ENCODE data around the gene CEP112. TPM values are rescaled to one million over a fixed set of nuclear protein-coding genes. Genes with fewer than 3 reads are reported as not detected.

The CEP112 gene
- total RNA-seq, 1 experiment from 2014 or later: 6.1 TPM

GRCh38 chr17:66123163-66123562, 68.8 kb downstream of the CEP112 start (continued):
- no peak for TF ChIP-seq FOXP4 (CRISPR knock-in tag; IDR thresholded peaks at IDR 0.05)
- no peak for TF ChIP-seq MLX (CRISPR knock-in tag; IDR thresholded peaks at IDR 0.05)
- no peak for TF ChIP-seq IRF1 (CRISPR knock-in tag; IDR thresholded peaks at IDR 0.05)
- no peak for TF ChIP-seq AFF4 (CRISPR knock-in tag; IDR thresholded peaks at IDR 0.05; ENCODE audit: borderline replicate concordance)
- TF ChIP-seq ARID4B (CRISPR knock-in tag; IDR thresholded peaks at IDR 0.05; ENCODE audit: borderline replicate concordance): no peak
- no peak for TF ChIP-seq PRRX2 (CRISPR knock-in tag; IDR thresholded peaks at IDR 0.05)
- TF ChIP-seq RORB (CRISPR knock-in tag; IDR thresholded peaks at IDR 0.05): no peak

- Mint-ChIP-seq H3K4me3 (no peak overlapping the region), H3K27ac (no peak overlapping the region), H3K4me1 (peaks cover 8% of the 10 kb centered on the region), H3K36me3 (peaks cover 12% of the 10 kb centered on the region), H3K9me3 (peaks cover 35% of the 10 kb centered on the region), H3K27me3 (ENCODE audit: low read depth) (peaks cover 32% of the 10 kb centered on the region)
- CTCF ChIA-PET: no interaction called here
- POLR2A ChIA-PET: no interaction called here
- DNase-seq (ENCODE audit: low spot score) (no peak), ATAC-seq (no peak)
- no peak for TF ChIP-seq ATF2 (CRISPR knock-in tag; IDR thresholded peaks at IDR 0.05; ENCODE audit: borderline replicate concordance, low read depth)
- no peak for TF ChIP-seq ZNF263 (CRISPR knock-in tag; IDR thresholded peaks at IDR 0.05; ENCODE audit: low read depth)
- TF ChIP-seq E2F5 (CRISPR knock-in tag; IDR thresholded peaks at IDR 0.05): no peak
- TF ChIP-seq FOXP1 (CRISPR knock-in tag; IDR thresholded peaks at IDR 0.05; ENCODE audit: borderline replicate concordance): no peak
- no peak for TF ChIP-seq ZNF423 (CRISPR knock-in tag; IDR thresholded peaks at IDR 0.05)
- no peak for TF ChIP-seq TEAD1 (CRISPR knock-in tag; IDR thresholded peaks at IDR 0.05)
- no peak for TF ChIP-seq E2F4 (CRISPR knock-in tag; IDR thresholded peaks at IDR 0.05; ENCODE audit: borderline replicate concordance, low read depth)
- no peak for TF ChIP-seq ZNF138 (CRISPR knock-in tag; conservative IDR thresholded peaks at IDR 0.05)
- no peak for TF ChIP-seq NFE2L1 (CRISPR knock-in tag; IDR thresholded peaks at IDR 0.05)
- TF ChIP-seq MXD4 (CRISPR knock-in tag; IDR thresholded peaks at IDR 0.05; ENCODE audit: borderline replicate concordance): no peak
- no peak for TF ChIP-seq PRRX2 (CRISPR knock-in tag; IDR thresholded peaks at IDR 0.05)
- TF ChIP-seq CREB1 (CRISPR knock-in tag; IDR thresholded peaks at IDR 0.05): no peak
- TF ChIP-seq ZMAT4 (CRISPR knock-in tag; IDR thresholded peaks at IDR 0.05): no peak
Measured at GRCh38 chr17:66115246-66115645, 76.7 kb downstream of the CEP112 start.

Data from WTC11 (cell line).